HepG2 (cell line): ENCODE data around the gene PPM1H. TPM values are rescaled to one million over a fixed set of nuclear protein-coding genes. Genes with fewer than 3 reads are reported as not detected.

Experiments used
- BRD4 ChIP-seq: sonication (generic); formaldehyde crosslinking; IDR thresholded peaks from 2 replicates; pipeline ENCODE4 v1.4.0; 2020; ENCODE audit warnings: missing genetic modification reagents
- FOSL2 ChIP-seq: sonication (generic); formaldehyde crosslinking; IDR thresholded peaks from 2 replicates; pipeline ENCODE4 v1.4.0; 2020; ENCODE audit warnings: missing genetic modification reagents
- FOXA1 ChIP-seq, 2 experiments: fragments of 450-650 bp in 1 of 2; sonication (generic) in 1 of 2; formaldehyde crosslinking in 1 of 2; IDR thresholded peaks; 2 replicates each; pipeline versions ENCODE4 v1.4.0 to v1.6.1; 2016 to 2020; ENCODE audit warnings: missing genetic modification reagents in 1 of 2
- HNRNPH1 ChIP-seq: fragments of 200-400 bp; formaldehyde crosslinking; optimal IDR thresholded peaks from 2 replicates; pipeline ENCODE3; 2017; ENCODE audit warnings: mild to moderate bottlenecking, low read depth, low read length
- ISL2 ChIP-seq: sonication (generic); formaldehyde crosslinking; IDR thresholded peaks from 2 replicates; pipeline ENCODE4 v1.5.0; 2020; ENCODE audit warnings: missing genetic modification reagents
- MAFF ChIP-seq: IDR thresholded peaks from 2 replicates; pipeline ENCODE4 v1.6.1; 2011; ENCODE audit warnings: low read depth, low read length, improper control_type of control experiment
- MIXL1 ChIP-seq: IDR thresholded peaks from 2 replicates; pipeline ENCODE4 v1.6.1; 2016
- THAP11 ChIP-seq: IDR thresholded peaks from 2 replicates; pipeline ENCODE4 v1.6.1; 2016; ENCODE audit warnings: missing biosample characterization, missing genetic modification reagents
- ZNF331 ChIP-seq: sonication (generic); formaldehyde crosslinking; IDR thresholded peaks from 2 replicates; pipeline ENCODE4 v1.4.0; 2020; ENCODE audit warnings: missing genetic modification reagents
- polyA plus RNA-seq, 8 experiments: library from polyadenylated mRNA; depleted of rRNA in 3 of 8; stranded (reverse) in 7 of 8; unstranded in 1 of 8; fragments of >200 nt; fragmentation: Illumina TruSeq in 4 of 8; extraction: Trizol in 4 of 8; gene quantifications; 2 replicates each; pipeline versions ENCODE4 v1.2.1 to v1.2.3, GENCODE V29; 2011 to 2016; ENCODE audit warnings: low read depth in 4 of 8, missing spikeins in 1 of 8, mixed read lengths in 1 of 8; ENCODE audit not compliant: insufficient read depth in 1 of 8
- total RNA-seq, 5 experiments: library from RNA; depleted of rRNA; stranded (reverse); fragments of >200 nt; fragmentation: Illumina TruSeq; extraction: Trizol; gene quantifications; 2 replicates each; pipeline ENCODE4 v1.2.3, GENCODE V29; 2016; ENCODE audit warnings: low read depth in 1 of 5
- TF ChIP-seq, protein P1 (sequence below): sonication (generic); formaldehyde crosslinking; IDR thresholded peaks from 2 replicates; pipeline ENCODE4 v1.5.0; 2020; ENCODE audit warnings: mild to moderate bottlenecking, missing genetic modification reagents
- TF ChIP-seq, protein P2 (sequence below): sonication (generic); formaldehyde crosslinking; IDR thresholded peaks from 2 replicates; pipeline ENCODE4 v1.8.0; 2022; ENCODE audit warnings: missing genetic modification reagents, mild to moderate bottlenecking, moderate library complexity, borderline replicate concordance
- TF ChIP-seq, protein P3 (sequence below), 2 experiments: fragments of 450-650 bp in 1 of 2; sonication (generic) in 1 of 2; formaldehyde crosslinking in 1 of 2; IDR thresholded peaks; 2 replicates each; pipeline versions ENCODE4 v1.6.1 to v1.8.0; 2016 to 2022; ENCODE audit warnings: antibody characterized with exemption in 1 of 2, mild to moderate bottlenecking in 1 of 2, missing genetic modification reagents in 1 of 2
- TF ChIP-seq, protein P4 (sequence below): IDR thresholded peaks from 2 replicates; pipeline ENCODE4 v1.6.1; 2016

The PPM1H gene
- total and polyA plus RNA-seq, 2 of the 13 experiments (the other 11 are each of a cell fraction or from before 2014, with no cell fraction given): 29.1 to 38.1 TPM

DNA sequence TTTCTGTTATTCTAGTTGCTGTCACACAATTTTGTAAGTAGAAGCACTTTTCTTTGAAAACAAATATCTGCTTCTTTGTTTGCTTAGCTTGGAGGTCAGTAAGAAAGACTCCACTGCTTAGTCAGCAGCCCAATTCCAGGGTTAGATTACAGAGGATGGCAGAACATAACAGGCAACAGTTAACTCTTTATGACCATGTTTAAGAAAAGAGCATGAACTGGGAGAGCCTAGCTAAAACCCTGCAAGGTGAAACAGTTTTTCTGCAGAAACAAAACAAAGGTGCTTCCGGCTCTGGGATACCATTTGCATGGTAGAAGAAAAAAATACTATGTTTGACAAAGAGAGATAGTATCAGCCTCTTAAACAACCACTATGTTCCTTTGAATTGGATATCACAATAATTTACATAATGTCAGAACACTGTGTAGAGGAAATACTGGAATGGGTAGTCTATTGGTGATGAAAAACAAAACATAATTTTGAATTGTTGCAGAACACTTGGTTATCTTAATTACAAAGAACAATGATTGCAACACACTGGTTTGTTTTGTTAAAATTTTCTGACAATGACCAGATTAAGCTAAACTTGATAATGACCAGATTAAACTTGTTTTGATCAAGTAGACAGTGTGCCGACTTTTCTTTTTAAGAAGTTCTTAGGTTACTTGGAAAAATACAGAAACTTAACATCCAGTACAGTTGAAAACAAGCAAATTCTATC, 22.4 kb upstream of the PPM1H start (continued):
- TF ChIP-seq, protein P1, sequence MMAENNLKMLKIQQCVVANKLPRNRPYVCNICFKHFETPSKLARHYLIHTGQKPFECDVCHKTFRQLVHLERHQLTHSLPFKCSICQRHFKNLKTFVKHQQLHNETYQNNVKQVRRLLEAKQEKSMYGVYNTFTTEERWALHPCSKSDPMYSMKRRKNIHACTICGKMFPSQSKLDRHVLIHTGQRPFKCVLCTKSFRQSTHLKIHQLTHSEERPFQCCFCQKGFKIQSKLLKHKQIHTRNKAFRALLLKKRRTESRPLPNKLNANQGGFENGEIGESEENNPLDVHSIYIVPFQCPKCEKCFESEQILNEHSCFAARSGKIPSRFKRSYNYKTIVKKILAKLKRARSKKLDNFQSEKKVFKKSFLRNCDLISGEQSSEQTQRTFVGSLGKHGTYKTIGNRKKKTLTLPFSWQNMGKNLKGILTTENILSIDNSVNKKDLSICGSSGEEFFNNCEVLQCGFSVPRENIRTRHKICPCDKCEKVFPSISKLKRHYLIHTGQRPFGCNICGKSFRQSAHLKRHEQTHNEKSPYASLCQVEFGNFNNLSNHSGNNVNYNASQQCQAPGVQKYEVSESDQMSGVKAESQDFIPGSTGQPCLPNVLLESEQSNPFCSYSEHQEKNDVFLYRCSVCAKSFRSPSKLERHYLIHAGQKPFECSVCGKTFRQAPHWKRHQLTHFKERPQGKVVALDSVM: no peak
- TF ChIP-seq, protein P2, sequence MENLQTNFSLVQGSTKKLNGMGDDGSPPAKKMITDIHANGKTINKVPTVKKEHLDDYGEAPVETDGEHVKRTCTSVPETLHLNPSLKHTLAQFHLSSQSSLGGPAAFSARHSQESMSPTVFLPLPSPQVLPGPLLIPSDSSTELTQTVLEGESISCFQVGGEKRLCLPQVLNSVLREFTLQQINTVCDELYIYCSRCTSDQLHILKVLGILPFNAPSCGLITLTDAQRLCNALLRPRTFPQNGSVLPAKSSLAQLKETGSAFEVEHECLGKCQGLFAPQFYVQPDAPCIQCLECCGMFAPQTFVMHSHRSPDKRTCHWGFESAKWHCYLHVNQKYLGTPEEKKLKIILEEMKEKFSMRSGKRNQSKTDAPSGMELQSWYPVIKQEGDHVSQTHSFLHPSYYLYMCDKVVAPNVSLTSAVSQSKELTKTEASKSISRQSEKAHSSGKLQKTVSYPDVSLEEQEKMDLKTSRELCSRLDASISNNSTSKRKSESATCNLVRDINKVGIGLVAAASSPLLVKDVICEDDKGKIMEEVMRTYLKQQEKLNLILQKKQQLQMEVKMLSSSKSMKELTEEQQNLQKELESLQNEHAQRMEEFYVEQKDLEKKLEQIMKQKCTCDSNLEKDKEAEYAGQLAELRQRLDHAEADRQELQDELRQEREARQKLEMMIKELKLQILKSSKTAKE (CRISPR knock-in tag): no peak
- TF ChIP-seq, protein P3, sequence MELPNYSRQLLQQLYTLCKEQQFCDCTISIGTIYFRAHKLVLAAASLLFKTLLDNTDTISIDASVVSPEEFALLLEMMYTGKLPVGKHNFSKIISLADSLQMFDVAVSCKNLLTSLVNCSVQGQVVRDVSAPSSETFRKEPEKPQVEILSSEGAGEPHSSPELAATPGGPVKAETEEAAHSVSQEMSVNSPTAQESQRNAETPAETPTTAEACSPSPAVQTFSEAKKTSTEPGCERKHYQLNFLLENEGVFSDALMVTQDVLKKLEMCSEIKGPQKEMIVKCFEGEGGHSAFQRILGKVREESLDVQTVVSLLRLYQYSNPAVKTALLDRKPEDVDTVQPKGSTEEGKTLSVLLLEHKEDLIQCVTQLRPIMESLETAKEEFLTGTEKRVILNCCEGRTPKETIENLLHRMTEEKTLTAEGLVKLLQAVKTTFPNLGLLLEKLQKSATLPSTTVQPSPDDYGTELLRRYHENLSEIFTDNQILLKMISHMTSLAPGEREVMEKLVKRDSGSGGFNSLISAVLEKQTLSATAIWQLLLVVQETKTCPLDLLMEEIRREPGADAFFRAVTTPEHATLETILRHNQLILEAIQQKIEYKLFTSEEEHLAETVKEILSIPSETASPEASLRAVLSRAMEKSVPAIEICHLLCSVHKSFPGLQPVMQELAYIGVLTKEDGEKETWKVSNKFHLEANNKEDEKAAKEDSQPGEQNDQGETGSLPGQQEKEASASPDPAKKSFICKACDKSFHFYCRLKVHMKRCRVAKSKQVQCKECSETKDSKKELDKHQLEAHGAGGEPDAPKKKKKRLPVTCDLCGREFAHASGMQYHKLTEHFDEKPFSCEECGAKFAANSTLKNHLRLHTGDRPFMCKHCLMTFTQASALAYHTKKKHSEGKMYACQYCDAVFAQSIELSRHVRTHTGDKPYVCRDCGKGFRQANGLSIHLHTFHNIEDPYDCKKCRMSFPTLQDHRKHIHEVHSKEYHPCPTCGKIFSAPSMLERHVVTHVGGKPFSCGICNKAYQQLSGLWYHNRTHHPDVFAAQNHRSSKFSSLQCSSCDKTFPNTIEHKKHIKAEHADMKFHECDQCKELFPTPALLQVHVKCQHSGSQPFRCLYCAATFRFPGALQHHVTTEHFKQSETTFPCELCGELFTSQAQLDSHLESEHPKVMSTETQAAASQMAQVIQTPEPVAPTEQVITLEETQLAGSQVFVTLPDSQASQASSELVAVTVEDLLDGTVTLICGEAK (IDR thresholded peaks at IDR 0.05): no peak
- TF ChIP-seq, protein P3 (CRISPR knock-in tag; IDR thresholded peaks at IDR 0.05): no peak
- peak; percentile 84 for TF ChIP-seq ZNF331
- TF ChIP-seq FOXA1 (IDR thresholded peaks at IDR 0.05): no peak
- TF ChIP-seq FOXA1 (CRISPR knock-in tag; IDR thresholded peaks at IDR 0.05): peak; percentile 70
- TF ChIP-seq MAFF: peak; percentile 85
- TF ChIP-seq FOSL2 (CRISPR knock-in tag): peak; percentile 63
- 0 out of 2 replicates have a peak, but pooled peaks have one; percentile 48 for TF ChIP-seq MIXL1 (CRISPR knock-in tag)
- TF ChIP-seq, protein P4, sequence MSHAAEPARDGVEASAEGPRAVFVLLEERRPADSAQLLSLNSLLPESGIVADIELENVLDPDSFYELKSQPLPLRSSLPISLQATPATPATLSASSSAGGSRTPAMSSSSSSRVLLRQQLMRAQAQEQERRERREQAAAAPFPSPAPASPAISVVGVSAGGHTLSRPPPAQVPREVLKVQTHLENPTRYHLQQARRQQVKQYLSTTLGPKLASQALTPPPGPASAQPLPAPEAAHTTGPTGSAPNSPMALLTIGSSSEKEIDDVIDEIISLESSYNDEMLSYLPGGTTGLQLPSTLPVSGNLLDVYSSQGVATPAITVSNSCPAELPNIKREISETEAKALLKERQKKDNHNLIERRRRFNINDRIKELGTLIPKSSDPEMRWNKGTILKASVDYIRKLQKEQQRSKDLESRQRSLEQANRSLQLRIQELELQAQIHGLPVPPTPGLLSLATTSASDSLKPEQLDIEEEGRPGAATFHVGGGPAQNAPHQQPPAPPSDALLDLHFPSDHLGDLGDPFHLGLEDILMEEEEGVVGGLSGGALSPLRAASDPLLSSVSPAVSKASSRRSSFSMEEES (CRISPR knock-in tag): 0 out of 2 replicates have a peak, but pooled peaks have one; percentile 16
- TF ChIP-seq BRD4: no peak
- peak; percentile 40; the same call in 1 of the 2 replicates for TF ChIP-seq ISL2 (CRISPR knock-in tag)
- TF ChIP-seq THAP11 (CRISPR knock-in tag): 0 out of 2 replicates have a peak, but pooled peaks have one; percentile 21
- TF ChIP-seq HNRNPH1: no peak
